ENCODE data around the gene PIP5K1B. TPM values are rescaled to one million over a fixed set of nuclear protein-coding genes. Genes with fewer than 3 reads are reported as not detected.

PIP5K1B gene
- total and polyA plus RNA-seq, 2 donors (not counting 3 experiments of a cell fraction or from before 2014, with no cell fraction given) = 0.27 TPM; not detected in 1

GRCh38 chr9:68750786-68751185, 45.7 kb downstream of the PIP5K1B start:
- H3K4me3 ChIP-seq (replicated peaks in 1 of 3; ENCODE audit: insufficient read depth in 1 of 3, low read depth in 1 of 3, low read length in 3 of 3) = no peak overlapping the region
- no peak for DNase-seq (ENCODE audit: low read depth, low spot score)
- no peaks in the 10 kb centered on the region for H4K20me1 ChIP-seq (replicated peaks; ENCODE audit: control insufficient read depth, extremely low read depth, insufficient read depth, low read length)
- H3K9me3 ChIP-seq (replicated peaks; ENCODE audit: control insufficient read depth, insufficient read depth, low read length) = no peaks in the 10 kb centered on the region
- H3K36me3 ChIP-seq (ENCODE audit: control insufficient read depth in 2 of 2, extremely low read depth in 1 of 2, insufficient read depth in 2 of 2, low read length in 2 of 2) = no peaks in the 10 kb centered on the region
- BruUV-seq (replicated peaks) = no TSS peak
- H3K4me2 ChIP-seq (ENCODE audit: insufficient read depth, low read length) = no peak overlapping the region
- no peak overlapping the region for H3K9ac ChIP-seq (replicated peaks; ENCODE audit: extremely low read depth, insufficient read depth, low read length)
- POLR2A ChIA-PET = no interaction called here
- H3K9me1 ChIP-seq (replicated peaks; ENCODE audit: control insufficient read depth, extremely low read depth, insufficient read depth, low read length) = no peaks in the 10 kb centered on the region
- H3K79me2 ChIP-seq (ENCODE audit: control insufficient read depth, insufficient read depth, low read length) = no peaks in the 10 kb centered on the region
- H3K27me3 ChIP-seq (ENCODE audit: control insufficient read depth in 2 of 2, insufficient read depth in 2 of 2, low read length in 2 of 2) = peaks cover 4 to 5% of the 10 kb centered on the region in 2 experiments
- H2AFZ ChIP-seq (ENCODE audit: low read depth, low read length) = no peak overlapping the region
- intact Hi-C loops (cut with micrococcal nuclease) = no loop called here
- no peak for FAIRE-seq
- TF ChIP-seq FOS (IDR thresholded peaks at IDR 0.05; ENCODE audit: borderline replicate concordance, insufficient read depth, low read length) = no peak
- no peak for TF ChIP-seq JUN (IDR thresholded peaks at IDR 0.05; ENCODE audit: borderline replicate concordance, insufficient read depth, insufficient read length, low read depth)
- no peak for TF ChIP-seq POLR2A (IDR thresholded peaks at IDR 0.05; ENCODE audit: low read depth, low read length)
- no peak for TF ChIP-seq MYC (IDR thresholded peaks at IDR 0.05; ENCODE audit: low read depth, low read length)
- no peak for TF ChIP-seq EZH2 (IDR thresholded peaks at IDR 0.05; ENCODE audit: borderline replicate concordance, low read depth, low read length, severe bottlenecking)
- TF ChIP-seq CTCF (IDR thresholded peaks at IDR 0.05; ENCODE audit: extremely low read depth in 1 of 2, insufficient read depth in 1 of 2, low read depth in 1 of 2, low read length in 2 of 2) = no peak
- no peak for TF ChIP-seq GATA2 (IDR thresholded peaks at IDR 0.05; ENCODE audit: insufficient read depth, insufficient read length, low read depth, low read length)
- no peak for TF ChIP-seq POLR2AphosphoS5 (IDR thresholded peaks at IDR 0.05; ENCODE audit: insufficient read depth, low read depth, low read length)
- TF ChIP-seq MAX (IDR thresholded peaks at IDR 0.05; ENCODE audit: insufficient read depth, insufficient read length) = no peak
- CTCF ChIA-PET = interaction anchor here (0.9 to 1.0 kb wide), 2 partner anchors 9 to 10 kb away, joined by 3 read pairs; no protein-coding TSS in a partner anchor
- dilution Hi-C loops (cut with MboI; ENCODE audit: extremely low pct_ligation_motif_present, low sequenced_read_pairs) = no loop called here
- no peak overlapping the region for H3K27ac ChIP-seq (ENCODE audit: insufficient read depth, low read depth, low read length)
- no peaks in the 10 kb centered on the region for H3K4me1 ChIP-seq (ENCODE audit: control insufficient read depth, extremely low read depth, insufficient read depth, low read length)
